ENCODE measurements around the gene NES.

NES gene

GRCh38 chr1:156700736-156701531 lies 23.7 kb upstream of the NES start:
- H3K9me3 ChIP-seq (ENCODE audit: control insufficient read depth, low read depth, low read length), result no peaks in the 10 kb centered on the region
- no peak overlapping the region for H3K27ac ChIP-seq (ENCODE audit: low read length)
- H3K4me3 ChIP-seq (ENCODE audit: low read length), result no peak overlapping the region
- H3K9ac ChIP-seq (ENCODE audit: low read length), result no peak overlapping the region
- peaks cover 18% of the 10 kb centered on the region for H3K4me1 ChIP-seq (ENCODE audit: control insufficient read depth, low read depth, low read length)
- peaks cover 27% of the 10 kb centered on the region for H3K27me3 ChIP-seq (ENCODE audit: control insufficient read depth, insufficient read depth, low read length)
- H3K36me3 ChIP-seq (ENCODE audit: control insufficient read depth, low read depth, low read length), result peaks cover 27% of the 10 kb centered on the region

DNA sequence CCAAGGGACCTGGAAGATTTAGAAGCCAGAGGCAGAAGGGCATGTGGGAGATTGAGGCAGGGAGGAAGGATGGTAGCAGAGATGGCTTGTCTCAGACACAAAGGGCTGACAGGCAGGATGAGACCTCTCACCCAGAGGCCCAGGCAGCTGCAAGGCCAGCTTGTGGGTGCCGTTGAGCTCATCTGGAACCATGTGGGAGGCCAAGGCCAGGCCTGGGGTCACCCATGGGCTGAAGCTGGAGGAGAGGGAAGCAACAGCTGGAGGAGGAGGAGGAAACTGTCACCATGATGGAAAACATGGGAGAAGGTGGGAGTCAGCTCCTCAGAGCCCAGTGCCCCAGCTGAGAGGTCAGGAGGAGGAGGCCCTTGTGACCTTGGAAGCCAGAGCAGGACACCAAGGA lies 21.8 kb upstream of the NES start:
- Histone ChIP-seq H3K9me3 (ENCODE audit: control insufficient read depth, low read depth, low read length) (no peaks in the 10 kb centered on the region), H3K4me3 (ENCODE audit: low read length) (no peak overlapping the region), H3K4me1 (ENCODE audit: control insufficient read depth, low read depth, low read length) (peaks cover 19% of the 10 kb centered on the region), H3K27me3 (ENCODE audit: control insufficient read depth, insufficient read depth, low read length) (peaks cover 14% of the 10 kb centered on the region), H3K27ac (ENCODE audit: low read length) (no peak overlapping the region), H3K9ac (ENCODE audit: low read length) (no peak overlapping the region), H3K36me3 (ENCODE audit: control insufficient read depth, low read depth, low read length) (peaks cover 27% of the 10 kb centered on the region)

- Histone ChIP-seq H3K4me3 (ENCODE audit: low read length) (no peak overlapping the region), H3K36me3 (ENCODE audit: control insufficient read depth, low read depth, low read length) (peaks cover 27% of the 10 kb centered on the region), H3K9ac (ENCODE audit: low read length) (no peak overlapping the region), H3K27me3 (ENCODE audit: control insufficient read depth, insufficient read depth, low read length) (no peaks in the 10 kb centered on the region), H3K27ac (ENCODE audit: low read length) (no peak overlapping the region), H3K9me3 (ENCODE audit: control insufficient read depth, low read depth, low read length) (no peaks in the 10 kb centered on the region), H3K4me1 (ENCODE audit: control insufficient read depth, low read depth, low read length) (peaks cover 19% of the 10 kb centered on the region)
These were observed 20.3 kb upstream of the NES start for GRCh38 chr1:156697481-156697880.

DNA sequence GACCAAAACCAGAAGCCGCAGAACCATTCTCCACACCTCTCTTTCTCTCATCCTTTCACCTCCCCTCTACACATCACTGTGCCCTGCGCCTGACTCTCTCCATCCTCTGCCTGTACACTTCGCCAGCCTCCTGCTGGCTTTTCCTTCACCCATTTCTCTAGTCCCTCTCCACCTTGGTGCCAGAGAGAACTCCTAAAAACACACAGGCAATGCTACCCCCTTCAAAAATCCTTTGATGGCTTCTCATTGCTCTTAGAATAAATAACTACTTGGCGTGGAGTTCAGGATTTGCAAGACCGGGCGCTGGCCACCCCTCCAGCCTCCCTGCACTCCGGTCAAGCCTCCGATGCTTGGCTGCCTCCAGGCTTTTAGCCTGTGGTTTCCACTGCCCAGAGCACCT lies 19.5 kb upstream of the NES start:
- Histone ChIP-seq H3K4me1 (ENCODE audit: control insufficient read depth, low read depth, low read length) (peaks cover 27% of the 10 kb centered on the region), H3K4me3 (ENCODE audit: low read length) (no peak overlapping the region), H3K9me3 (ENCODE audit: control insufficient read depth, low read depth, low read length) (no peaks in the 10 kb centered on the region), H3K27ac (ENCODE audit: low read length) (no peak overlapping the region), H3K36me3 (ENCODE audit: control insufficient read depth, low read depth, low read length) (peaks cover 27% of the 10 kb centered on the region), H3K9ac (ENCODE audit: low read length) (no peak overlapping the region), H3K27me3 (ENCODE audit: control insufficient read depth, insufficient read depth, low read length) (peaks cover 1% of the 10 kb centered on the region)

GRCh38 chr1:156694690-156694962 lies 17.4 kb upstream of the NES start:
- Histone ChIP-seq H3K4me1 (ENCODE audit: control insufficient read depth, low read depth, low read length) (peaks cover 48% of the 10 kb centered on the region), H3K27ac (ENCODE audit: low read length) (no peak overlapping the region), H3K36me3 (ENCODE audit: control insufficient read depth, low read depth, low read length) (peaks cover 16% of the 10 kb centered on the region), H3K9me3 (ENCODE audit: control insufficient read depth, low read depth, low read length) (no peaks in the 10 kb centered on the region), H3K27me3 (ENCODE audit: control insufficient read depth, insufficient read depth, low read length) (peaks cover 20% of the 10 kb centered on the region), H3K9ac (ENCODE audit: low read length) (no peak overlapping the region), H3K4me3 (ENCODE audit: low read length) (no peak overlapping the region)

DNA sequence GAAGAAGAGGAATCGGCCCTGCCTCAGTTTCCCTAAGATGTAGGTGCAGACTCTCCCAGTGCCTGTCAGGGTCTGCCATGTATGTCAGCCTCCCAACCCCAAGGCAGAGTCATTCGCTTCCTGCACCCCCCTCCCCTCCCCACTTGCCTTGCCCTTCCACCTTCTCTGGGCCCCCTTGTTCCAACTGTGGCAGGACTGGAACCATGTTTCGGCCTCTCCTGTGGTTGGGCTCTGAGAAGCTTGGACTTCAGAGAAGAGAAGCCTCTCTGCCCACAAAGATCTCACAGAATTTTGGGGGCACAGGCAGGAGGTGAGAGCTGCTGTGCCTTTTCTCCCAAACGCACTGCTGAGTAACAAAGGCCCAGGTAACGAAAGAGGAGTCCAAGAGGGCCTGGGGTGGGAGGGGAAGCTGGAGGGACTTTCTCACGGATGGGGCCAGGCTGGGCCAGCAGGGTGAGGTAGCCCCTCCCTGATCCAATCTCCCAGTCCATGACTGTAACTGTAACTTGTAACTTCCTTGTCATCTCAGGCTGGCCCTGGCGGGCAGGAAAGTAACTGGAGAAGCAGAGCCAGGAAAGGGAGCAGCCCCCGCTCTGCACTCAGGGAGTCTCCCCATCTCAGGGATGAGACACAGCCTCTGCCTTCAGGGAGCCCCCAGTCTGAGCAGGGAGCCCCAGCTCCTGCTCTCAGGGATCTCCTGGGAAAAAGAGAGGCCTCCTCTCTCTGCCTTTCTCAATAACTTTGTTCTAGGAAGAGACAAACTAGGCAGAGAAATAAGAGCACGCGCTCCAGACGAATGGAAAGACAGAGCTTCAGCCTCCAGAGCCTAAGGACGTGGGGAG lies 16.9 kb upstream of the NES start:
- H3K36me3 ChIP-seq (ENCODE audit: control insufficient read depth, low read depth, low read length), result peaks cover 13% of the 10 kb centered on the region
- peak overlapping the region; percentile 42 for H3K27ac ChIP-seq (ENCODE audit: low read length)
- H3K27me3 ChIP-seq (ENCODE audit: control insufficient read depth, insufficient read depth, low read length), result peaks cover 20% of the 10 kb centered on the region
- peak overlapping the region; percentile 54 for H3K9ac ChIP-seq (ENCODE audit: low read length)
- H3K4me3 ChIP-seq (ENCODE audit: low read length), result peak overlapping the region; percentile 44
- H3K4me1 ChIP-seq (ENCODE audit: control insufficient read depth, low read depth, low read length), result peaks cover 52% of the 10 kb centered on the region
- no peaks in the 10 kb centered on the region for H3K9me3 ChIP-seq (ENCODE audit: control insufficient read depth, low read depth, low read length)

GRCh38 chr1:156692925-156693847 lies 16.0 kb upstream of the NES start:
- no peaks in the 10 kb centered on the region for H3K9me3 ChIP-seq (ENCODE audit: control insufficient read depth, low read depth, low read length)
- H3K4me3 ChIP-seq (ENCODE audit: low read length), result peak overlapping the region; percentile 52
- H3K27ac ChIP-seq (ENCODE audit: low read length), result peak overlapping the region; percentile 72
- H3K4me1 ChIP-seq (ENCODE audit: control insufficient read depth, low read depth, low read length), result peaks cover 53% of the 10 kb centered on the region
- peaks cover 20% of the 10 kb centered on the region for H3K27me3 ChIP-seq (ENCODE audit: control insufficient read depth, insufficient read depth, low read length)
- H3K9ac ChIP-seq (ENCODE audit: low read length), result peak overlapping the region; percentile 54
- H3K36me3 ChIP-seq (ENCODE audit: control insufficient read depth, low read depth, low read length), result peaks cover 4% of the 10 kb centered on the region

DNA sequence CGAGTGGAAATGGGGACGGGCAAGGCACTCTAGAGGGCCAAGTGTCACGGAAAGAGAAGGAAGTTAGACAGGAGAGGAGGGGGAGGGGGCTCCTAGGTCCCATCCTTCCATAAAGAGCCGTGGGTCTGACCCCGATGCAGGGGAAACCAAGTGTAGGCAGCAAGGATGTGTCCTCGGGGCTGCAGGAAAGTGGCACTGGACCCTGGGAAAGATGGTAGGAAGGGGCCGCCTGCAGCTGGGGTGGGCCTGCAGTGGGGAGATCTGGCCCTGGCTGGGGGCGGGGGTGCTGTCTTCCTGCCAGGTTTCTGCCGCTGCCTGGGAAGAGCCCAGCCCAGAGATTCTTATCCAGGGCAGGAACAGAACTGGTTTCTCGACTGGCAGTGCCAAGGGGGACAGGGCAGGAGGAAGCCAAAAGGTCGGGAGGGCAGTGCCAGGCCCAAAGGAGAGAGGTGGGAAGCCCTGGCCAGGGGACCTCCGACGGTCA lies 15.3 kb upstream of the NES start:
- Histone ChIP-seq H3K27me3 (ENCODE audit: control insufficient read depth, insufficient read depth, low read length) (peaks cover 20% of the 10 kb centered on the region), H3K27ac (ENCODE audit: low read length) (no peak overlapping the region), H3K9ac (ENCODE audit: low read length) (peak overlapping the region; percentile 48), H3K36me3 (ENCODE audit: control insufficient read depth, low read depth, low read length) (no peaks in the 10 kb centered on the region), H3K4me1 (ENCODE audit: control insufficient read depth, low read depth, low read length) (peaks cover 53% of the 10 kb centered on the region), H3K9me3 (ENCODE audit: control insufficient read depth, low read depth, low read length) (no peaks in the 10 kb centered on the region), H3K4me3 (ENCODE audit: low read length) (peak overlapping the region; percentile 52)

GRCh38 chr1:156691665-156692440 lies 14.6 kb upstream of the NES start:
- H3K9me3 ChIP-seq (ENCODE audit: control insufficient read depth, low read depth, low read length), result no peaks in the 10 kb centered on the region
- H3K27ac ChIP-seq (ENCODE audit: low read length), result no peak overlapping the region
- H3K27me3 ChIP-seq (ENCODE audit: control insufficient read depth, insufficient read depth, low read length), result peaks cover 20% of the 10 kb centered on the region
- peak overlapping the region; percentile 48 for H3K9ac ChIP-seq (ENCODE audit: low read length)
- H3K4me1 ChIP-seq (ENCODE audit: control insufficient read depth, low read depth, low read length), result peaks cover 53% of the 10 kb centered on the region
- H3K36me3 ChIP-seq (ENCODE audit: control insufficient read depth, low read depth, low read length), result no peaks in the 10 kb centered on the region
- H3K4me3 ChIP-seq (ENCODE audit: low read length), result peak overlapping the region; percentile 52

DNA sequence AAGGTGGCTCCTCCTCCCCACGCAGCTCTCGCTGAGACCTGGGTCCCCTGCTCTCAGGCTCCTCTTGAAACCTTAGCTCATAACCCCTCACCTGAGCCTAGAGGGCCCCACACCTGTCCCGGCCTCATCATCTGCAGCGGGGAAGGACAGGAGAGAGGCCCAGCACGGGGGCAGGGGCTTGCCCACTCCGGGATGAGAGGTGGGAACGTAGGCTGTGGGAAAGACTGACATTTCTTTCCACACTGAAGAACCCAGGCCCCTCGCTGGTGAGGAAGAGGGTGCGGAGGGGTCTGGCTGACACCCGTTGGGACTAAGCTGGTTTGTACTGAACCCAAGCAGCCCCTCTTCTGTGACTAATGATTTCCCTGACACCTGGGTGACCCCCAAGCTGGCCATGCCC lies 14.0 kb upstream of the NES start:
- H3K27ac ChIP-seq (ENCODE audit: low read length), result no peak overlapping the region
- peaks cover 20% of the 10 kb centered on the region for H3K27me3 ChIP-seq (ENCODE audit: control insufficient read depth, insufficient read depth, low read length)
- no peaks in the 10 kb centered on the region for H3K36me3 ChIP-seq (ENCODE audit: control insufficient read depth, low read depth, low read length)
- no peaks in the 10 kb centered on the region for H3K9me3 ChIP-seq (ENCODE audit: control insufficient read depth, low read depth, low read length)
- H3K4me3 ChIP-seq (ENCODE audit: low read length), result peak overlapping the region; percentile 52
- peaks cover 53% of the 10 kb centered on the region for H3K4me1 ChIP-seq (ENCODE audit: control insufficient read depth, low read depth, low read length)
- no peak overlapping the region for H3K9ac ChIP-seq (ENCODE audit: low read length)

Measured in iPS-18a (cell line).